GM12801 (cell line): Measurements from ENCODE around the gene TENT5C.

ENCODE experiments used
- TF ChIP-seq, protein P1 (sequence below): IDR thresholded peaks from one replicate; pipeline ENCODE4 v1.5.1; 2011; ENCODE audit warnings: control low read depth; ENCODE audit not compliant: insufficient read length; ENCODE audit errors: extremely low read depth

TENT5C gene

DNA sequence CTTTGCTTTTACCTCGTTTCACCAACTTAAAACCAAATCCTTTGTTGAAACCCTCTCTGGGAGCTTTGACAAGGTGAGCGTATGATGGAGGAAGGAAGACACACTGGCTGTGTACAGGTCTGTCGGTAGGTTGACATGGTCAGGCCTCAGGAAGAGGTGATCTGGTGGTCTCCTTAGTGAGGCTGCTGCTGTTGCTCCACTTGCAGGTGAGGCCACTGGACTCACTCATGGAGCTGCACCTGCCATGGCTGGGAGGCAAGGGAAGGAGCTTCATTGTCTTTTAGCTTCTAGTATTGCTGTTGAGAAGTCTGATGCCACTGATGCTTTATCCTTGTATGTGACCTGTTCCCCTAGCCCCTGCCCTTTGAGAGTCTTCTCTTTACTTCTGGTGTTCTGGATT is 35.7 kb downstream of the TENT5C start:
- TF ChIP-seq, protein P1, sequence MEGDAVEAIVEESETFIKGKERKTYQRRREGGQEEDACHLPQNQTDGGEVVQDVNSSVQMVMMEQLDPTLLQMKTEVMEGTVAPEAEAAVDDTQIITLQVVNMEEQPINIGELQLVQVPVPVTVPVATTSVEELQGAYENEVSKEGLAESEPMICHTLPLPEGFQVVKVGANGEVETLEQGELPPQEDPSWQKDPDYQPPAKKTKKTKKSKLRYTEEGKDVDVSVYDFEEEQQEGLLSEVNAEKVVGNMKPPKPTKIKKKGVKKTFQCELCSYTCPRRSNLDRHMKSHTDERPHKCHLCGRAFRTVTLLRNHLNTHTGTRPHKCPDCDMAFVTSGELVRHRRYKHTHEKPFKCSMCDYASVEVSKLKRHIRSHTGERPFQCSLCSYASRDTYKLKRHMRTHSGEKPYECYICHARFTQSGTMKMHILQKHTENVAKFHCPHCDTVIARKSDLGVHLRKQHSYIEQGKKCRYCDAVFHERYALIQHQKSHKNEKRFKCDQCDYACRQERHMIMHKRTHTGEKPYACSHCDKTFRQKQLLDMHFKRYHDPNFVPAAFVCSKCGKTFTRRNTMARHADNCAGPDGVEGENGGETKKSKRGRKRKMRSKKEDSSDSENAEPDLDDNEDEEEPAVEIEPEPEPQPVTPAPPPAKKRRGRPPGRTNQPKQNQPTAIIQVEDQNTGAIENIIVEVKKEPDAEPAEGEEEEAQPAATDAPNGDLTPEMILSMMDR, result no peak

DNA sequence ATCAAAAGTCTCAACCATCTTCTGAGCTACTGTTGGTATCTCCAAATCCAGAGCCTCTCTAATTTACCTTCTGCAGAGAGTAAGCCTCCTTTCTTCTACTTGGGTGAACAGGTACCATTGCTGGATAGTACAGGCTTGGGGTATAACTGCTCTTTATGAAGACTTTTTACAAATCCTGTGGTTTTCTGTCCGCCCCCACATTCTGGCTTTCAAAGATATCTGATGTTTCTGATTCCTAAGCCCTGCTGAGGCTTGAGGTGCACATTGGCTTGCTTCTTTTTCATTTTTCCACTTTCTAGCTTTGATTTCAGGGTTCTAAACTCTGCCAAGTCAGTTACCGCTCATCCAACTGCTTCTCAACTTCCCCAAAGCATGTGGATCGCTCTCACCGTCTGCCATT is 37.1 kb downstream of the TENT5C start:
- TF ChIP-seq, protein P1, result no peak

DNA sequence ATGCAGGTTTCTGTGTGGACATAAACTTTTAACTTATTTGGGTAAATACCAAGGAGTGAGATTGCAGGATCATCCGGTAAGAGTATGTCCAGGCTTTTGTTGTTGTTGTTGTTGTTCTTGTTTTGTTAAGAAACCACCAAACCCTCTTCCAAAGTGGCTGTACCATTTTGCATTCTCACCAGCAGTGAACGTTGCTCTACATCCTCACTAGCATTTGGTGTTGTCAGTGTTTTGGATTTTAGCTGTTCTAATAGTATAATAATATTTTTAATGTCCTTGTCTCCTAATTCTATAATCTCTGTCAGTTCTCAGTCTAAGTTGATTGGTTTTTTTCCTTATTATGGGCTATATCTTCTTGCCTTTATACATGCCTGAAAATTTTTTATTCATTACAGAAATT is 37.8 kb downstream of the TENT5C start:
- TF ChIP-seq, protein P1, result no peak

DNA sequence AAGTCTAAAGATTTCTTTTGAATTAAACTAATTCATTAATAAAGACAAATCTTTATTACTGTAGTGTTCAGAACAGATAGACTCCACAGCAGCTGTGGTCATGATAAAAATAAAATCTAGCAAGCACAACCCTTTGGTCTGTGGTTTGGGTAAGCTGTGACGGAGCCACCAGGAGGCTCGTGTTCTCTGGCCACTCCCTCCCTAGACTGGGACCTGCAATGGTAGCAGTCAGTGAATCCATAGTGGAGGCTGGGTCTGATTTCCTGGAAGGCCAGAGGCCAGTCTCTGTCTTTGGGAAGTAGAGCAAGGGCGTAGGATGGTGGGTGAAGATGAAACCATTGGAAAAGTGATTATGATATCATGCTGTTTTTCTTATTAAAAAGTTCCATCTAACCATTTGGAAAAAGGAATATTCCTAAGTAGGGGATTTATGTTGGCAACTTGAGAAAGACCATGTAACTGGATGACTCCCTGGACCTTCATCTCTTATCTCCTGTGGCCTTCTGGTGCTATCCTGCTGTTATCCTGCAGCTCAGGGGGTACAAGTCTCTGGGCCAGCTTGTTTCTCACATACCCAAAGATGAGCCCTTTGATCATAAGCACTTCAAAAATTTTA is 39.0 kb downstream of the TENT5C start:
- TF ChIP-seq, protein P1, result no peak

DNA sequence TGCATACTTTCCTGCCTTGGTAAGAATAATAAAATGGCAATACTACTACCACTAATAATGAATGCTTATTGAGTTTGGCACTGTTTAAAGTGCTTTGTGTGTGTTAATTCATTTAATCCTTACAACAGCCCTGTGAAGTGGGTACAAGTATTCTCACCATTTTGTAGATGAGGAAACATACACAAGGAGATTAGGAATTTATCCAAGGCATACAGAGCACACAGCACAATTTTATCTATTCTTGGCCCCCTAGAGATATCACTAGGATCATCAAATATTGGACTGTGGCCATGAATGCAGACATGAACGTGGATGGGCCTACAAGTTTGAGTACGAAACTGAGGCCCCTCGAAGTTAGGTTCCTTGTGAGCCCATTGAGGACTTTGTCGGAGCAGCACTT is 39.5 kb downstream of the TENT5C start:
- TF ChIP-seq, protein P1, result no peak

DNA sequence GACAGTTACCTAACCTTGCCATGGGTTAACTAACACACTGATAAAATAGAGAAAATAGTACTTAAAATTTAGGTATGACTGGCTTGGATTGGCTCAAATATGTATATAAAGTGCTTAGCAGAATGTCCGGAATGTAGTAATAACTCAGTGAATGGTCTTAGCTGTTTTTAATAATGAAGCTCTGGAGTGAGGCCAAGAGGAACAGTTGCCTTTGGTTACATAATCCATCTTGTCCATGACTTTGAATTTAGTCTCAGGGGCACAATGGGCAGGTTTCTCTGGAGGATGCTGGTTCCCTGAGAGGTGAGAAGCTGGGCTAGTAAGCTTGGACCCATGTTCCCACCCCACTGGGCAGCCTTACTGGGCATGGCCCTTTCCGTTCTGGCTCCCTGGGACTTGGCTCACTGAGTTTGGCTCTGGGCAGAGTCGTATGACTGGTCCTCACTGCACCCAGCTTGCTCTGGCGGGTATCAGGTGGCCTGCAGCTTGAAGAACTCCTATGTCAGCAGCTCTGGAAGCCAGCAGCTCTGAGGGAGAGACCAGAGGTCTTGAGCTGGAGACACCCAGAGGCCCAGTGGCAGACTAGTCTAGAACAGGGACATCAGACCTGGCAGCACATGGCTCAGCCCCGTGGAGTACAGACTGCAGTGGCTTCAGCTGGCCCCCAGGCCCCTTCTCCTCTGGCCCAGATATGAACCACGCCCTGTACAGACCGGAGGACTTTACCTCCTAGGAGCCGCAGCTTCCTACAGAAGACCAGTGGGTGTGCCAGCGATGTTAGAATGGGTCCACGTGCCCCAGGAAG is 40.4 kb downstream of the TENT5C start:
- TF ChIP-seq, protein P1, result no peak

DNA sequence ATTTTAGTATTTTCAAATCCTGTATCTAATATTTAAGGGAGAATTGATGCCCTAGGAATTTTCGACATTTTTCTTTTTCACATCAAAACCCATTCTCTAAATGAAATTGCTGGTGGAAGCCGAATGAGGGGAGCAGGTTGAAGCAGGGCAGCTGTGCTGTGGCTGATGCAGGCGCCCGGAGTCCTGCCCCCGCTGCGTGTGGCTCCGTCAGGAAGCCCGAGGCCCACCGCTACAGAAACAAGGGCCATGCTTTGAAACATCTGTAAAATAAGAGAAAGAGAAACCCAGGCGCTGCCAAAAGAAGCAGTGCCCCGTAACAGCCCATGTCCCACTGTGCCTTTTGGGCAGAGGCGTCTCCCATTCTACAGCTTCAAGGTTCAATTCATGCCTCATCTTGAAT is 41.1 kb downstream of the TENT5C start:
- TF ChIP-seq, protein P1, result no peak
